ENCODE data around the gene NPLOC4. TPM values are rescaled to one million over a fixed set of nuclear protein-coding genes. Genes with fewer than 3 reads are reported as not detected.

The NPLOC4 gene
- total and polyA plus RNA-seq, 2 experiments from 2014 or later: 51.4 to 64.6 TPM

DNA sequence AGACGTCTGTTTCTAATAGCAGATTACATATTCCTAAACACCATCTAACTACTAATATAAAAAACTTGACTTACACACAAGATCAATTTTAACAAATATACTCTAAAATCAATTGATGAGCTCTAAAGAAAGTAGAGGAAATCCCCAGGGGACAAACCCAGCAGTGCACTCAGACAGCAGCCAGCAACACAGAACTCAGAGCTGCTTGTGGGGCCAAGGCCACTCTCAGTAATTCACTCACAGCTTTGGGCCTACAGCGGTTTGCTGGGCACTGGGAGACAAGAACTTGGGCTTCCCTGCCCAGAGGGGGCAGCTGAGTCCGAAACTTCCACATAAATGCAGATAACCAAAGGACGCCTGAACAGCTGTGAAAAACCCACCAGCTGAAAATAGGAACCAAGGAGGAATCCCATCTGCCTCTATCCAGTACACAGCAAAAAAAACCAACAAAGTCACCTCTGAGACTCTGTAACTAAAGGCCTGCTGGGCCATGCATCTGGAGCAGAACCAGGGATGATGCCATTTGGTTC is 21.4 kb downstream of the NPLOC4 start:
- Histone ChIP-seq H4K20me1 (ENCODE audit: insufficient read depth) (peaks cover 3% of the 10 kb centered on the region; the same call in 1 of the 2 replicates), H3K4me3 (no peak overlapping the region), H3K9ac (peak overlapping the region; percentile 78), H3K27ac (peak overlapping the region; percentile 97), H3K4me2 (ENCODE audit: unreplicated experiment) (peak overlapping the region; percentile 72), H3K79me2 (ENCODE audit: insufficient read depth) (peaks cover 91% of the 10 kb centered on the region), H3F3A (ENCODE audit: insufficient read depth) (peaks cover 19% of the 10 kb centered on the region), H2AFZ (no peak overlapping the region), H3K9me3 (ENCODE audit: low read depth) (no peaks in the 10 kb centered on the region), H3K9me2 (ENCODE audit: insufficient read depth) (no peaks in the 10 kb centered on the region), H3K4me1 (ENCODE audit: insufficient read depth) (peaks cover 18% of the 10 kb centered on the region), H3K36me3 (ENCODE audit: low read depth) (peaks cover 16% of the 10 kb centered on the region), H3K27me3 (replicated peaks; ENCODE audit: insufficient read depth) (no peaks in the 10 kb centered on the region)
- in situ Hi-C loops (cut with MboI): no loop called here
- WGBS, 2 experiments (ENCODE audit: low coverage in 1 of 2, low lambda C conversion rate in 2 of 2, missing lambda C conversion rate in 2 of 2): 78 to 83% methylated on average over 4 of the region's 4 CpGs
- DNase-seq: no peak
- TF ChIP-seq EZH2phosphoT487 (IDR thresholded peaks at IDR 0.05; ENCODE audit: insufficient read depth, low read depth) (no peak), EZH2 (IDR thresholded peaks at IDR 0.05; ENCODE audit: insufficient read depth, poor library complexity, severe bottlenecking) (no peak)

GRCh38 chr17:81612172-81612970 is 24.5 kb downstream of the NPLOC4 start:
- H3K9ac ChIP-seq: no peak overlapping the region
- no peak overlapping the region for H3K4me2 ChIP-seq (ENCODE audit: unreplicated experiment)
- peaks cover 3% of the 10 kb centered on the region; the same call in 1 of the 2 replicates for H4K20me1 ChIP-seq (ENCODE audit: insufficient read depth)
- H2AFZ ChIP-seq: no peak overlapping the region
- H3K36me3 ChIP-seq (ENCODE audit: low read depth): peaks cover 24% of the 10 kb centered on the region
- no peak overlapping the region for H3K27ac ChIP-seq
- H3K27me3 ChIP-seq (replicated peaks; ENCODE audit: insufficient read depth): no peaks in the 10 kb centered on the region
- H3K4me1 ChIP-seq (ENCODE audit: insufficient read depth): peaks cover 30% of the 10 kb centered on the region
- TF ChIP-seq EZH2phosphoT487 (IDR thresholded peaks at IDR 0.05; ENCODE audit: insufficient read depth, low read depth): no peak
- TF ChIP-seq EZH2 (IDR thresholded peaks at IDR 0.05; ENCODE audit: insufficient read depth, poor library complexity, severe bottlenecking): no peak
- 79 to 82% methylated on average over 16 of the region's 16 CpGs for WGBS, 2 experiments (ENCODE audit: low coverage in 1 of 2, low lambda C conversion rate in 2 of 2, missing lambda C conversion rate in 2 of 2)
- H3F3A ChIP-seq (ENCODE audit: insufficient read depth): peaks cover 37% of the 10 kb centered on the region
- in situ Hi-C loops (cut with MboI): no loop called here
- H3K4me3 ChIP-seq: no peak overlapping the region
- no peaks in the 10 kb centered on the region for H3K9me3 ChIP-seq (ENCODE audit: low read depth)
- no peaks in the 10 kb centered on the region for H3K9me2 ChIP-seq (ENCODE audit: insufficient read depth)
- no peak for DNase-seq
- peaks cover 90% of the 10 kb centered on the region for H3K79me2 ChIP-seq (ENCODE audit: insufficient read depth)

DNA sequence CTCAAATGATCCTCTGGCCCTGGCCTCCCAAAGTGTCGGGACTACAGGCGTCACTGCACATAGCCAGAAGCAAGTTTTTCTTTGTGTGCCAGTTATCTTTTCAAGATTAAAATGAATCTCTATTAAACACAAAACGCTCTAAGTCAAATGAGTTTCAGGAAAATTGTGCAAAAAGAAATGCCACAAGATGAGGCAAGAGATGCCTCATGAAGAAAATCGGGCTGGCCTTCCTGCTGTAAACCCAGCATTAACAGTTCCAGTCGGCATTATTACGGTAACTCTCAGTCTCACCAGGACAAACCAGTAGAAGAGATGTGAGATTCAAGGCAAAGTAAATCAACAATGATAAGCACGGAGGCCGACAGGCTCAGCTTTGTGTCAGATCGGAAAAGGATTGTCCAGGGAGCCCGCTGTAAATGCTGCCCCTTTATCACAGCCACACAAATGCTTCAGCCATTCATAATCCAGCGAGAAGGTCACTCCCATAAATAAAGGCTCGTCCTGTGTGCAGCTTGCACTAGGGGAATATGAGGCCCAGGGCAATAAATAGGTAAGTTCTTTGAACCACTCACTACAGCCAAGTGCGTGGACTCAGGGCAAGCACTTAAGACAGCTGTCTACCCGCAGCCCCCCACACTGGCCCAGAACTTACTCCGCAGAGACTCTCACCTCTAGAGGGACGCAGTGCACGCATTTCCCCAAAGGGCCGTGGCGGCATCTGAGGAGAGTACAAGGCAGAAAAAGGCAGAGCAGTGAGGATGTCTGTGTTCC is 27.2 kb downstream of the NPLOC4 start:
- H3K27ac ChIP-seq: no peak overlapping the region
- 93 to 95% methylated on average over 19 of the region's 19 CpGs for WGBS, 2 experiments (ENCODE audit: low coverage in 1 of 2, low lambda C conversion rate in 2 of 2, missing lambda C conversion rate in 2 of 2)
- DNase-seq: no peak
- no peak overlapping the region for H2AFZ ChIP-seq
- no peak for TF ChIP-seq EZH2phosphoT487 (IDR thresholded peaks at IDR 0.05; ENCODE audit: insufficient read depth, low read depth)
- TF ChIP-seq EZH2 (IDR thresholded peaks at IDR 0.05; ENCODE audit: insufficient read depth, poor library complexity, severe bottlenecking): no peak
- no peak overlapping the region for H3K4me3 ChIP-seq
- peaks cover 30% of the 10 kb centered on the region for H3K4me1 ChIP-seq (ENCODE audit: insufficient read depth)
- no peaks in the 10 kb centered on the region for H3K9me2 ChIP-seq (ENCODE audit: insufficient read depth)
- no peak overlapping the region for H3K4me2 ChIP-seq (ENCODE audit: unreplicated experiment)
- no peaks in the 10 kb centered on the region; the same call in 1 of the 2 replicates for H4K20me1 ChIP-seq (ENCODE audit: insufficient read depth)
- in situ Hi-C loops (cut with MboI): no loop called here
- H3F3A ChIP-seq (ENCODE audit: insufficient read depth): peaks cover 25% of the 10 kb centered on the region
- H3K79me2 ChIP-seq (ENCODE audit: insufficient read depth): peaks cover 87% of the 10 kb centered on the region
- peaks cover 31% of the 10 kb centered on the region for H3K36me3 ChIP-seq (ENCODE audit: low read depth)
- H3K9ac ChIP-seq: no peak overlapping the region
- no peaks in the 10 kb centered on the region for H3K27me3 ChIP-seq (replicated peaks; ENCODE audit: insufficient read depth)
- H3K9me3 ChIP-seq (ENCODE audit: low read depth): no peaks in the 10 kb centered on the region

- Histone ChIP-seq H3K27me3 (replicated peaks; ENCODE audit: insufficient read depth) (no peaks in the 10 kb centered on the region), H3K9ac (no peak overlapping the region), H3K27ac (peak overlapping the region; percentile 75; the same call in 1 of the 2 replicates), H3K4me1 (ENCODE audit: insufficient read depth) (peaks cover 19% of the 10 kb centered on the region), H3K9me2 (ENCODE audit: insufficient read depth) (no peaks in the 10 kb centered on the region), H3K4me3 (no peak overlapping the region), H3K36me3 (ENCODE audit: low read depth) (peaks cover 42% of the 10 kb centered on the region), H3K4me2 (ENCODE audit: unreplicated experiment) (no peak overlapping the region), H4K20me1 (ENCODE audit: insufficient read depth) (no peaks in the 10 kb centered on the region; the same call in 1 of the 2 replicates), H3K9me3 (ENCODE audit: low read depth) (no peaks in the 10 kb centered on the region), H3F3A (ENCODE audit: insufficient read depth) (peaks cover 28% of the 10 kb centered on the region), H2AFZ (no peak overlapping the region), H3K79me2 (ENCODE audit: insufficient read depth) (peaks cover 80% of the 10 kb centered on the region)
- no peak for TF ChIP-seq EZH2 (IDR thresholded peaks at IDR 0.05; ENCODE audit: insufficient read depth, poor library complexity, severe bottlenecking)
- TF ChIP-seq EZH2phosphoT487 (IDR thresholded peaks at IDR 0.05; ENCODE audit: insufficient read depth, low read depth): no peak
- no peak for DNase-seq
- in situ Hi-C loops (cut with MboI): no loop called here
- 89 to 90% methylated on average over 13 of the region's 13 CpGs for WGBS, 2 experiments (ENCODE audit: low coverage in 1 of 2, low lambda C conversion rate in 2 of 2, missing lambda C conversion rate in 2 of 2)
These were observed 28.3 kb downstream of the NPLOC4 start for GRCh38 chr17:81608605-81609004.

Data from GM23248 (cell line).